22Rv1 (cell line): ENCODE measurements around the gene RAMAC.

Source experiments
- ZFX ChIP-seq: fragments of 450-650 bp; IDR thresholded peaks from 2 replicates; pipeline ENCODE4 v1.6.1; 2017; ENCODE audit warnings: antibody characterized with exemption, borderline replicate concordance
- TF ChIP-seq, protein P1 (sequence below): fragments of 450-650 bp; IDR thresholded peaks from 2 replicates; pipeline ENCODE4 v1.5.1; 2017; ENCODE audit warnings: mild to moderate bottlenecking

DNA sequence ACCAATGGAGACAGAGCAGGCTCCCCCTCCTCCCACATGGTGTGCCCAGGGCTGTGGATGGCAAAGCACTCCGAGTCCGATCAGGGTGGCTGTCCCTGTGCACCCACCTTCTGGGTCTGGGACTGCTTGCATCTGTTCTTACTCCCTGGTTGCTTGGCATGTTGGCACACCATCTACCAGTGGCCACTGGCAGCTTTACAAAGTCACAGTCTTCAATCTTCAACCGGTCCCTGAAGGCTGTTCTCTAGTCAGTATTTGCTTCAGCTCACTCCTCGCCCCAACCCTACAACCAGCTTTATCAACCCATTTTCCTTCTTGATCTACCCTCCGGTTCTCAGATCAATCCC, 48.3 kb upstream of the RAMAC start:
- TF ChIP-seq, protein P1, sequence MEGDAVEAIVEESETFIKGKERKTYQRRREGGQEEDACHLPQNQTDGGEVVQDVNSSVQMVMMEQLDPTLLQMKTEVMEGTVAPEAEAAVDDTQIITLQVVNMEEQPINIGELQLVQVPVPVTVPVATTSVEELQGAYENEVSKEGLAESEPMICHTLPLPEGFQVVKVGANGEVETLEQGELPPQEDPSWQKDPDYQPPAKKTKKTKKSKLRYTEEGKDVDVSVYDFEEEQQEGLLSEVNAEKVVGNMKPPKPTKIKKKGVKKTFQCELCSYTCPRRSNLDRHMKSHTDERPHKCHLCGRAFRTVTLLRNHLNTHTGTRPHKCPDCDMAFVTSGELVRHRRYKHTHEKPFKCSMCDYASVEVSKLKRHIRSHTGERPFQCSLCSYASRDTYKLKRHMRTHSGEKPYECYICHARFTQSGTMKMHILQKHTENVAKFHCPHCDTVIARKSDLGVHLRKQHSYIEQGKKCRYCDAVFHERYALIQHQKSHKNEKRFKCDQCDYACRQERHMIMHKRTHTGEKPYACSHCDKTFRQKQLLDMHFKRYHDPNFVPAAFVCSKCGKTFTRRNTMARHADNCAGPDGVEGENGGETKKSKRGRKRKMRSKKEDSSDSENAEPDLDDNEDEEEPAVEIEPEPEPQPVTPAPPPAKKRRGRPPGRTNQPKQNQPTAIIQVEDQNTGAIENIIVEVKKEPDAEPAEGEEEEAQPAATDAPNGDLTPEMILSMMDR: no peak
- no peak for TF ChIP-seq ZFX
